ENCODE data around the gene TULP4.
A peak's percentile ranks its signal among the peaks of the same experiment; 100 is the strongest.

Gene TULP4

GRCh38 chr6:158536891-158537798 is 224.9 kb downstream of the TULP4 start:
- in situ Hi-C loops (cut with HindIII; ENCODE audit: low sequenced_read_pairs) = no loop called here
- H3K4me3 ChIP-seq (ENCODE audit: low read depth, low read length) = peak overlapping the region; percentile 49
- no peak for DNase-seq (ENCODE audit: low read depth)
- TF ChIP-seq CTCF (IDR thresholded peaks at IDR 0.05; ENCODE audit: low read depth, low read length, missing control alignments) = no peak

GRCh38 chr6:158538741-158539140 is 226.5 kb downstream of the TULP4 start:
- no peak overlapping the region for H3K4me3 ChIP-seq (ENCODE audit: low read depth, low read length)
- no peak for DNase-seq (ENCODE audit: low read depth)
- in situ Hi-C loops (cut with HindIII; ENCODE audit: low sequenced_read_pairs) = no loop called here
- no peak for TF ChIP-seq CTCF (IDR thresholded peaks at IDR 0.05; ENCODE audit: low read depth, low read length, missing control alignments)

- no peak overlapping the region for H3K4me3 ChIP-seq (ENCODE audit: low read depth, low read length)
- no peak for DNase-seq (ENCODE audit: low read depth)
- TF ChIP-seq CTCF (IDR thresholded peaks at IDR 0.05; ENCODE audit: low read depth, low read length, missing control alignments) = no peak
- in situ Hi-C loops (cut with HindIII; ENCODE audit: low sequenced_read_pairs) = no loop called here
Measured at GRCh38 chr6:158539413-158539812, 227.1 kb downstream of the TULP4 start.

GRCh38 chr6:158539881-158540280 is 227.6 kb downstream of the TULP4 start:
- TF ChIP-seq CTCF (IDR thresholded peaks at IDR 0.05; ENCODE audit: low read depth, low read length, missing control alignments) = no peak
- in situ Hi-C loops (cut with HindIII; ENCODE audit: low sequenced_read_pairs) = no loop called here
- DNase-seq (ENCODE audit: low read depth) = no peak
- no peak overlapping the region for H3K4me3 ChIP-seq (ENCODE audit: low read depth, low read length)

- TF ChIP-seq CTCF (IDR thresholded peaks at IDR 0.05; ENCODE audit: low read depth, low read length, missing control alignments) = no peak
- no peak overlapping the region for H3K4me3 ChIP-seq (ENCODE audit: low read depth, low read length)
- no peak for DNase-seq (ENCODE audit: low read depth)
- in situ Hi-C loops (cut with HindIII; ENCODE audit: low sequenced_read_pairs) = no loop called here
Measured at GRCh38 chr6:158543606-158544185, 231.4 kb downstream of the TULP4 start.

- no peak for DNase-seq (ENCODE audit: low read depth)
- no peak for TF ChIP-seq CTCF (IDR thresholded peaks at IDR 0.05; ENCODE audit: low read depth, low read length, missing control alignments)
- no peak overlapping the region for H3K4me3 ChIP-seq (ENCODE audit: low read depth, low read length)
- in situ Hi-C loops (cut with HindIII; ENCODE audit: low sequenced_read_pairs) = no loop called here
Measured at GRCh38 chr6:158544428-158544827, 232.2 kb downstream of the TULP4 start.

All from astrocyte of the cerebellum (primary cell).